ENCODE results near the gene C9orf40. TPM values are rescaled to one million over a fixed set of nuclear protein-coding genes. Genes with fewer than 3 reads are reported as not detected.

Gene C9orf40
- total RNA-seq, 1 donor from 2014 or later: 8.2 TPM

DNA sequence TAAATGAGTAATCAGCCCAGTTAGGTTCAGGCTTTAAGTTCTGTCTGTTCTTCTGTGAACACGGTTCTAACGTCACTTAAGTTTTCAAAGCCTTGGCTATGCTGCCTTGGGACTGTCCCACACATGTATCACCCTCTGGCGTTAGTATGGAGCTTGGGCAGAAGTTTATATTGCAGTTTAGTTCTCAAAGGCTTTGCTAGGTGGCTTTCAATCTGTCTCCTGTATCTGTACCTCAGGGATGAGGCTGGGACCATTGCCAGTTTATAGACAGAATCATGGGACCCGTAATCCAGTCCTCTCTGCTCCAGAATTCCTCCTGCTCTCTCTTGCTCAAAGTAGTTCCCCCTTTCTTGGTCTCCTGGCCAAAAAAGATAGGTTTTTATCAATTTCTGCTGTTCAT lies 12.1 kb downstream of the C9orf40 start:
- DNase-seq (ENCODE audit: low spot score): no peak

DNA sequence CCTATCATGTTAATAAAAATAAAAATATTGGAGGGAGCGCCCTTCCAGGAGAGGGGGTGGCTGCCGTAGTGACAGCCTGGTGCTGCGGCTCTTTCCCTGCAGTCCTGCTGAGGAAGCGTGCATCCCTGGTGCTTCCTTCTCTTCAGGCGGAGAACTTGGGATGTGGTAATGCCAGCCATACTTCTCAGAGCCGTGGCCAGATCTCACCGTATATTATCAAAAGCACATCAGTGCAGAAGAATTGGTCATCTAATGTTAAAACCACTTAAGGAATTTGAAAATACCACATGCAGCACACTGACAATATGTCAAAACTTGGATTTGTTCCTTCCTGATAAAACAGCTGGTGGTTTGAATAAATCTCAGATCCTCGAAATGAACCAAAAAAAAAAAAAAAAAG lies 17.7 kb downstream of the C9orf40 start:
- no peak for DNase-seq (ENCODE audit: low spot score)

DNA sequence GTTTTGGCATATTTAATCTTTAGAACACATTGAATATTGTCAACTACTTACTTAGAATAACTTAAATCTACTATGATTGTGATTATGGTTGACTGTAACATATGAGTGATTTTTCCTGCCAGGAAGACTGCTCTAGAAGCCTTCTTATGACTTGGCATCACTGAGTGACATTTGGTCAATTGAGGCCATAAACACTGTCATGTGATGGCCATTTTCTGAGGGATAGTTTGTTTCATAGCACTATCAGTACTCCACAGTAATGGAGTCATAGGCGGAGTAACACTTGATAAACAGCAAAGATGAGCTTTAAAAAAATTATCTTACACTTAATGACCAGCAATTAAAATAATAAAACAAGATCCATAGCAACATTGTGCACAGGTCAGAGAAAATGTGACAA lies 31.0 kb downstream of the C9orf40 start:
- no peak for DNase-seq (ENCODE audit: low spot score)

DNA sequence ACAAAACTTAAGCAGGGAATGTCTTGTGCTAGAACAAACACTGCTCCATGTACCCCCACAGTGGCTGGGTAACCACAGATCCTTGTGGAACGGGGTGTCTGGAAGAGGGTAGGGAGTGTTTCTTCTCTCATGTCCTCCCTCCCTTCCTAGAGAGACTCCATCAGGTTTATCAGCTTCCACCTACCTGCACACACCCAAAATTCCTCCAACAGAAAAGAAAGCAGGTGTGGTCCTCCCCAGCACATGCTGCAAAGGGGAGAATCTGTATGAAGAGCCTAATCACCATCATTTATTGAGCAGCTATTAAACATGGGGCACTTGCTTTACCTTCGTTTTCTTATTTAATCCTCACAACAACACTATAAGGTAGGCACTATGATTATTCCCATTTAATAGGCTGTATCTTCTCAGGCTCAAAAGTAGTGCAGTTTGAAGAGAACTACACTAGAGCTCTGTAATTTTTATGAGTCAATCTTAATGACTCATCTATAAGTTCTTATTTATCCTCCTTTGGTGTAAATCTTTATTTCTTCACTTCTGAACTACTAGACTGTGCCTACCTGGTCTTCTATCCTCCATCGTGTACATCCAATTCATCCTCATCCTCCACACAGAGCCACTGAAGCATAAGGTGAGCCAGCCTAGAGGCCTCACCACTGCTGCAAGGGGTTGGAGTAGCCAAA lies 31.6 kb downstream of the C9orf40 start:
- DNase-seq (ENCODE audit: low spot score): no peak

DNA sequence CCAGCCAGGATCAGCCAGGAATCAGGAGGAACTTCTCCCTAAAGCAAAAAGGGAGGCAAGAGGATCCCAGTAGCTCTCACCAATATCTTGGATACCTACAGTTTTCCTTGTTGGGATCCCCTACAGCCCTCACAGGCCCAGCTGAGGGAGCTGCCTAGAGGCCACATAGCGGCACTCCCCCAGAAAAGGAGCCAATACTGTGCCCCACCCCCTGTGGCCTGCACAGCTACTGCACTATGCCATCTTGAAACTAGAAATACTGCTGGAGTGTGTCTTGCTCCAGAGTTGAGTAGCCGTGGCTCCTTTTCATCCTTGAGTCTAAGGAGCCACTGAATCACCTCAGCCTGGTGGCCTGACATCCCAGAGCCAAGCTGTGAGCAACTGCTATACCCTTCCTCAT lies 42.7 kb downstream of the C9orf40 start:
- no peak for DNase-seq (ENCODE audit: low spot score)

DNA sequence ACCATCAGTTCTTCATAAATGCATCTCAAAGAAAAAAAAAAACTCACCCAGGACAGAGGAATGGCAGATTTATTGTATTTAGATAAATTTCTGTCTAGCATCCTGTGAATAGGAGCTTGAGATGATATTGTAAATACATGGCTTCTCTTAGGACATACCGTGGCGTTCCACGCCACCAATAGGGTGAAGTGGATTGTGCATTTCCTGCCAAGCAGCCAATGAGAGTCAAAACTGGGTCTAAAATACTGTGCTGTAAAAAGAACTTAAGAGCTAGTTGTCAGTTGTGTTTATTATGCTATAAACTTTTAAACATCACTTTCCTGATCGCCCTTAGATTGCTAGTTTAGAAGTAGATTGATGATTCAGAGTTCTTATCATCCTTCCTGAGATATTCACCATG lies 44.0 kb downstream of the C9orf40 start:
- DNase-seq (ENCODE audit: low spot score): no peak

DNA sequence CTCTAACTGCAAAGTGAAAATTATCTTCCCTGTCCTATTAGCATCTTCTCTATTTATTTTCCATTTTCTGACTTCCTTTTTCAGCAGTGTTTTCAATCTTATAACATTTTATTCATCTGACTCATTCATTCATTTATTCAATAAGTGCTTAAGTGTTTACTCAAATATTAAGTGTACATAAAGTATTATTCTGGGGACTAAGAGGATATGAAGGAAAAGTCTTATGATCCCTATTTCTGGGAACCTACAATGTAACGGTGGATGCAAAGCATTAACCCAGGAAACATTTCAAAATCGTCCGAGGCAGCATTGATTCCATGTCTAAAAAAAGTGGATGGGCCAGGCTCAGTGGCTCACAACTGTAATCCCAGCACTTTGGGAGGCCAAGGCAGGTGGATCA lies 45.6 kb downstream of the C9orf40 start:
- DNase-seq (ENCODE audit: low spot score): no peak

DNA sequence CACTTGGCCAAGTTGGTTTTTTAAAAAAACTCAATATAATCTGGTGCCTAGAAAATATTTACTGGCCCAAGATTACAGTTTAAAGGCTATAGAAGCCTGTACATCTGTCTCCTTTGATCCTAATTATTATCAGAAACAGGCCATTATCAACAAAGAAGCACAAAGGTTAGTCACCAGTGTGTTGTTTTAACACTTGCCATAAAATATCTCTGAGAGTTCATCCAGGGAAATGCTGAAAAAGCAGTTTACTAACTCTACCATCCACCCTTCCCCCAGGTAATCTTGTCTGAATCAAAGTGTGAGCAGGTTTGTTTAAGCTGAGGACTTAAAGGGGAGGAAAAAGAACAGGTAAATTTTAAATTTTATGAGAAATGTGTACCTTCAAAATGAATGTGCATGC lies 51.7 kb downstream of the C9orf40 start:
- DNase-seq (ENCODE audit: low spot score): no peak

Other genes starting within 250 kb of the C9orf40 start
- gene TRPM6, start 65.0 kb downstream of the C9orf40 start, total RNA-seq (ENCODE audit: insufficient read depth, low replicate concordance): 1.4 TPM
- 33.7 TPM for gene CARNMT1, start 75.4 kb upstream of the C9orf40 start, total RNA-seq (ENCODE audit: insufficient read depth, low replicate concordance)
- gene NMRK1, start 135.2 kb upstream of the C9orf40 start, total RNA-seq (ENCODE audit: insufficient read depth, low replicate concordance): 64.3 TPM
- gene OSTF1, start 135.6 kb upstream of the C9orf40 start, total RNA-seq (ENCODE audit: insufficient read depth, low replicate concordance): 27.0 TPM

All from umbilical cord (tissue), 2 donors.